Measurements from ENCODE around the gene RNF40.

RNF40 gene

GRCh38 chr16:30761928-30762902 is at the start of gene RNF40, which contains the start of gene CFAP119:
Gene RNF40 (plus strand): TSS chr16:30762322. CDS start chr16:30762546, 224 bp downstream.
Gene CFAP119 (minus strand): TSS chr16:30762062. CDS start chr16:30761748, 314 bp downstream.
- DNase-seq (ENCODE audit: low read depth), result peak; percentile 97

DNA sequence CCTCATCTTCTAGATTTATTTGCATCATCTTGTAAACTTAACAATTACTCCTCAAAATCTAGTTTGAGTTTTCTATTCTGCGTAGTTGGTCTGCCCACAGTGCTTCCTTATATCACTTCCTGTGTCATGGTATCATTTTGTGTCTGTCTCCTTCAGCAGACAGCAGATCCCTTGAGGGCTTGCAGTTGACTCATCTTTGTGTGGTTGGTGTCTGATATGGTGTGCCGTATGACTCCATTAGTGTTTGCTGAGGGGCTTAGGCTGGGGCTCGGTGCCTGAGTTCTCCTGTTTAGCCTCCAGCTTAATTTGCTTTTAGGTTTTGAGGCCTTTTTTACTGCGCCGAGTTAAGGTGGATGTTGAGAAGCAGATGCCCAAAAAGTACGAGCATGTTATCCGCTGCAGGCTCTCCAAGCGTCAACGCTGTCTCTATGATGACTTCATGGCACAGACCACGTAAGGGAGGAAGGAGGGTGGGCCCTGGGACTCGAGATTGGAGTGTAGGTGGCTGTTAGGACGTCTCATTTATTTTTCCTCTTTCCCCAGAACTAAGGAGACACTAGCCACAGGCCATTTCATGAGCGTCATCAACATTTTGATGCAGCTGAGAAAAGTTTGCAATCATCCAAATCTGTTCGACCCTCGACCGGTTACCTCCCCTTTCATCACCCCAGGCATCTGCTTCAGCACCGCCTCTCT is 46.2 kb upstream of the RNF40 start:
- DNase-seq (ENCODE audit: low read depth), result no peak

DNA sequence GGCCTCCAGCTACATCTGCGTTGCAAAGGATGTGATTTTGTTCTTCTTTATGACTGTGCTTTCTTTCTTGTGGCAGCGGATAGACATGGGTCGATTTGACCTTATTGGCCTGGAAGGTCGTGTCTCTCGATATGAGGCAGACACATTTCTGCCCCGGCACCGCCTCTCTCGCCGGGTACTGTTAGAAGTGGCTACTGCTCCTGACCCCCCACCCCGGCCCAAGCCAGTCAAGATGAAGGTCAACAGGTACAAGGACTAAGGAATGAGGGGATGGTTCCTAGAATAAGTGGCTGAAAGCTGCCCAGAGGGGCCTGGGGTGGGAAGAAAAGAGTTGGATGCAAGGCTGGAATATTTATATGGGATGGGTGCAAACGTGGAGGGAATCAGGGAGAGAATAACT is 42.0 kb upstream of the RNF40 start:
- no peak for DNase-seq (ENCODE audit: low read depth)

- no peak for DNase-seq (ENCODE audit: low read depth)
Measured at GRCh38 chr16:30720694-30721093, 41.4 kb upstream of the RNF40 start.

DNA sequence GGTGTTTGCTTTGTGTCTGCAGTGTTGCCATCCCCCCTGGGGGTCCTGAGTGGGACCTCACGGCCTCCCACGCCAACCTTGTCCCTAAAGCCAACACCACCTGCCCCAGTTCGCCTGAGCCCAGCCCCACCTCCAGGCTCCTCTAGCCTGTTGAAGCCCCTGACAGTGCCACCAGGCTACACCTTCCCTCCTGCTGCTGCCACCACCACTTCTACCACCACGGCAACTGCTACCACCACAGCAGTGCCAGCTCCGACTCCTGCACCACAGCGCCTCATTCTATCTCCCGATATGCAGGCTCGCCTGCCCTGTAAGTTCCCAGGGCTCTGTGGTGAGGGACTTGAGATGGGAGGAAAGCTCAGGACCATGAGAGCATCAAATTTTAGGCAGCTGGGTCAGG is 41.0 kb upstream of the RNF40 start:
- DNase-seq (ENCODE audit: low read depth), result no peak

GRCh38 chr16:30721606-30722005 is 40.5 kb upstream of the RNF40 start:
- DNase-seq (ENCODE audit: low read depth), result peak; percentile 73

- no peak for DNase-seq (ENCODE audit: low read depth)
Measured at GRCh38 chr16:30722443-30722842, 39.7 kb upstream of the RNF40 start.

GRCh38 chr16:30722916-30723315 is 39.2 kb upstream of the RNF40 start:
- no peak for DNase-seq (ENCODE audit: low read depth)

DNA sequence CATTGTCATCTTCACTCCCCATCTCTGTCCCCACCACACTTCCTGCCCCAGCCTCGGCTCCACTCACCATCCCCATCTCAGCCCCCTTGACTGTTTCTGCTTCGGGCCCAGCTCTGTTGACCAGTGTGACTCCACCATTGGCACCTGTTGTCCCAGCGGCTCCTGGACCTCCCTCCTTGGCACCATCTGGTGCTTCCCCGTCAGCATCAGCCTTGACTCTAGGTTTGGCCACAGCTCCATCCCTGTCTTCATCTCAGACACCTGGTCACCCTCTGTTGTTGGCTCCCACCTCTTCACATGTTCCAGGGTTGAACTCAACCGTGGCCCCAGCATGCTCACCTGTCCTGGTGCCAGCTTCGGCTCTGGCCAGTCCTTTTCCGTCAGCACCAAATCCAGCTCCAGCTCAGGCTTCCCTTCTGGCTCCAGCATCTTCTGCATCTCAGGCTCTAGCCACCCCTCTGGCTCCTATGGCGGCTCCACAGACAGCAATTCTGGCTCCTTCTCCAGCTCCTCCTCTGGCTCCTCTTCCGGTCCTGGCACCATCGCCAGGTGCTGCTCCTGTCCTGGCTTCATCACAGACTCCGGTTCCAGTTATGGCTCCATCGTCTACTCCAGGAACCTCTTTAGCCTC is 38.3 kb upstream of the RNF40 start:
- DNase-seq (ENCODE audit: low read depth), result no peak

DNA sequence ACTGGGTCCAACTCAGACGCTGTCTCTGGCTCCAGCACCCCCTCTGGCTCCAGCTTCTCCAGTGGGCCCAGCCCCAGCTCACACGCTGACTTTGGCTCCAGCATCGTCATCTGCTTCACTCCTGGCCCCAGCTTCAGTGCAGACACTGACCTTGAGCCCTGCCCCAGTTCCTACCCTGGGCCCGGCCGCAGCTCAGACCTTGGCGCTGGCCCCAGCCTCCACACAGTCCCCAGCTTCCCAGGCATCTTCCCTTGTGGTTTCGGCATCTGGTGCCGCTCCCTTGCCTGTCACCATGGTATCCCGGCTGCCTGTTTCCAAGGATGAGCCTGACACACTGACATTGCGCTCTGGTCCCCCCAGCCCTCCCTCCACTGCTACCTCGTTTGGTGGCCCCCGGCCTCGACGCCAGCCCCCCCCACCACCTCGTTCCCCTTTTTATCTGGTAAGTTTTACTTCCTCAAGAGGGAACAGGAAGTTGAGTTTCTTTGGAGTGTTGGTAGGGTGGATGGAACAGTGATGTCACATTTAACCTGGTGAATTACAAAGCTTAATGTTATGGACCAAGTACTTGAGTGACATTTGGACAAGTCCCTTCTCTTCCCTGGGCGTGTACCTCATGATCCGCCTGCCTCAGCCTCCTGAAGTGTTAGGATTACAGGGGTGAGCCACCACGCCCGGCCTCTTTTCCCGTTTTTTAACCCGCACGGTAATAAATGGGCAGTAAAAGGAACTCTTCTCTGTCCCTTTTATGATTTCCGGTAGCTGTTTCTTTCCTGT is 37.3 kb upstream of the RNF40 start:
- DNase-seq (ENCODE audit: low read depth), result no peak

DNA sequence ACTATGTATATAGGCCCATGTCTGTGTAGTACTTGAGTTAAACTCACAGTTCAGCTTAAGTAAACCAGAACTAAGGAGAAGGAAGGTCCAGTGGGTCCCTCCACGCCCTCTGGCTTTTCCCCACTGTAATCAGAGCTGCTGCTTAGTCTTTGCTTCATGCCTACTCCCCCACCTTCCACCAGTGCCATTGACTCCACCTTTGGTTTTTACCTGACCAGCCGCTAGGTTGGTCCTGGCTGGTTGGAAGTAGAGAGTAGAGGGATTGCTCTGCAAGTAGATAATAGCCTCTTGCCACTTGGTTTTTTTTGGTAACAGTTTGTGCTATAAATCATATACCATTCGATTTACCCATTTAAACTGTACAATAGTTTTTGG is 36.7 kb upstream of the RNF40 start:
- no peak for DNase-seq (ENCODE audit: low read depth)

DNA sequence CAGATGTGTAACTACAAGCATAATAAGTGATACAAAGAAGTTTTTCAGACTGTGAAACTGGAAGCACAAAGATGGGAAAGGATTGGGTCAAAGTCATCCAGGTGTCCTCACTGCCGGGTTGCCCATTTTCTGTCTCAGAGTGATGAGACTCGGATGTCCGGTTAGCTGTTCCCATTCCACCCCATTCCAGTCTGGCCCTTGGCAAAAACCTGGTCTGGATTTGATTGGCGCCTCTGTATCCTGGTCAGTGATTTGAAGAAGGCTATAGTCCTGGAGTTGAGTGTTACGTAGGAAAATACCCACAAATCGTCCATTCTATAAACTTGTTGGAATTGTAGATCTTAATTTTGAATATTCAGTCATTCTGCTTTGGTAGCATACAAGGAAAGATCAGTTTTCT is 33.8 kb upstream of the RNF40 start:
- no peak for DNase-seq (ENCODE audit: low read depth)

DNA sequence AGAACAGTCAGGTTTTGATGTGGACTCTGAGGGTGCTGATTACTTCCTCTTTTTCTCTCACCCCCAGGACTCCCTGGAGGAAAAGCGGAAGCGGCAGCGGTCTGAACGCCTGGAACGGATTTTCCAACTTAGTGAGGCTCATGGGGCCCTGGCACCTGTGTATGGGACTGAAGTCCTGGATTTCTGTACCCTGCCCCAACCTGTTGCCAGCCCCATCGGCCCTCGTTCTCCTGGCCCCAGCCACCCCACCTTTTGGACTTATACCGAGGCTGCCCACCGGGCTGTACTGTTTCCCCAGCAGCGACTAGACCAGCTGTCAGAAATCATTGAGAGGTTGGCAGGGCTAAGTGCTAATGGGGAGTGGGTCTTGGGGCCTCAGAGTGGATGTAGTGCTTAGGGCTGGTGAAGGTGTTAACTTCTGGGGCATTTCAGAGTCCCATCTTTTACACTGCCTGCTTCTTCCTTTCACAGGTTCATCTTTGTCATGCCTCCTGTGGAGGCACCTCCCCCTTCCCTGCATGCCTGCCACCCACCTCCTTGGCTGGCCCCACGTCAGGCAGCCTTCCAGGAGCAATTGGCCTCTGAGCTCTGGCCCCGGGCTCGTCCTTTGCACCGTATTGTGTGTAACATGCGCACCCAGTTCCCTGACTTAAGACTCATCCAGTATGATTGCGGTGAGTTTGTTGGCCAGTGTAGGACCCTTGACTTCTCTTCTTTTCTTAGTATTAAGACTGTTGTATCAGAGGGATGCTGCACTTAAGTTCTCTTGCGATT is 33.0 kb upstream of the RNF40 start:
- DNase-seq (ENCODE audit: low read depth), result no peak

- no peak for DNase-seq (ENCODE audit: low read depth)
Measured at GRCh38 chr16:30731411-30731810, 30.7 kb upstream of the RNF40 start.

GRCh38 chr16:30736995-30737793 is 24.9 kb upstream of the RNF40 start:
- no peak for DNase-seq (ENCODE audit: low read depth)

- no peak for DNase-seq (ENCODE audit: low read depth)
Measured at GRCh38 chr16:30737794-30738648, 24.1 kb upstream of the RNF40 start.

DNA sequence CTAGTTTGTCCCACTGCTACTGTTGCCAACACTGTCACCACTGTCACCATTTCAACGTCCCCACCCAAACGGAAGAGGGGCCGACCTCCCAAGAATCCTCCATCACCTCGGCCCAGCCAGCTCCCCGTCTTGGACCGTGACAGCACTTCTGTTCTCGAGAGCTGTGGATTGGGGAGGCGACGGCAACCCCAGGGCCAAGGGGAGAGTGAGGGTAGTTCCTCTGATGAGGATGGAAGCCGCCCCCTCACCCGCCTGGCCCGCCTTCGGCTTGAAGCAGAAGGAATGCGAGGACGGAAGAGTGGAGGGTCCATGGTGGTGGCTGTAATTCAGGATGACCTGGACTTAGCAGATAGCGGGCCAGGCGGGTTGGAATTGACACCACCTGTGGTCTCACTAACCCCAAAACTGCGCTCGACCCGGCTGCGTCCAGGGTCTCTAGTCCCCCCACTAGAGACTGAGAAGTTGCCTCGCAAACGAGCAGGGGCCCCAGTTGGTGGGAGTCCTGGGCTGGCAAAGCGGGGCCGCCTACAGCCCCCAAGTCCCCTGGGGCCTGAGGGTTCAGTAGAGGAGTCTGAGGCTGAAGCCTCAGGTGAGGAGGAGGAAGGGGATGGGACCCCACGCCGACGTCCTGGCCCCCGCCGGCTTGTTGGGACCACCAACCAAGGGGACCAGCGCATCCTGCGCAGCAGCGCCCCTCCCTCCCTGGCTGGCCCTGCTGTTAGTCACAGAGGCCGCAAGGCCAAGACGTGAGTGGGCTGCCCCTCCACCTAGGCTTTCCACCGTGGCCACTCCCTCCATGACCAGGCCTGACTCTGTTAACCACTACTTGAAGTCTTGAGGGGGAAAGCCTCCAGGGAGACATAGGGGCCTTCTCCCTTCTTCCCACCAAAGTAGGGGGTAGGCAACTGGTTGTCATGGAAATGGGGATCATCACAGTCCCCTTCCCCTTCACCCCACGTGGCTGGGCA is 22.9 kb upstream of the RNF40 start:
- DNase-seq (ENCODE audit: low read depth), result no peak
